Measurements from ENCODE around the gene NOL8.

DNA sequence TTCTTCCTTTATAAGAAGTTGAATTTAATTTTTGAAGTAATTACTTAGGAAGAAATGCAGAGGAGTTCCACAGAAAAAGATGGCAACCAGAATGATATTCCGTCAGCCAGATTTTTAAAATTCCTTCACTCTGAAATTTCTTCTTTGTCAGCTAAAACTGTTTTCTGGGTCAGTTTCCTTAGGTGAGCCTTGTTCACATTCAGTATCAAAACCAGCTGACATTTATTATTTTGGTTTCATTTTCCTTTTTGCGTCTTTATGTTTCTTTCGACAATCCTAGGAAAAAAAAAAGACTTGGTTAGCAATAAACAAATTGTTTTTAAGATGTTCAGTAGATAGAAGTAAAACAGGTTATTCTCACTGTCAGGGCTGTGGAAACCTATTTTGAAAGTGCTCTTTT lies 27.5 kb downstream of the NOL8 start:
- TF ChIP-seq, protein P1, sequence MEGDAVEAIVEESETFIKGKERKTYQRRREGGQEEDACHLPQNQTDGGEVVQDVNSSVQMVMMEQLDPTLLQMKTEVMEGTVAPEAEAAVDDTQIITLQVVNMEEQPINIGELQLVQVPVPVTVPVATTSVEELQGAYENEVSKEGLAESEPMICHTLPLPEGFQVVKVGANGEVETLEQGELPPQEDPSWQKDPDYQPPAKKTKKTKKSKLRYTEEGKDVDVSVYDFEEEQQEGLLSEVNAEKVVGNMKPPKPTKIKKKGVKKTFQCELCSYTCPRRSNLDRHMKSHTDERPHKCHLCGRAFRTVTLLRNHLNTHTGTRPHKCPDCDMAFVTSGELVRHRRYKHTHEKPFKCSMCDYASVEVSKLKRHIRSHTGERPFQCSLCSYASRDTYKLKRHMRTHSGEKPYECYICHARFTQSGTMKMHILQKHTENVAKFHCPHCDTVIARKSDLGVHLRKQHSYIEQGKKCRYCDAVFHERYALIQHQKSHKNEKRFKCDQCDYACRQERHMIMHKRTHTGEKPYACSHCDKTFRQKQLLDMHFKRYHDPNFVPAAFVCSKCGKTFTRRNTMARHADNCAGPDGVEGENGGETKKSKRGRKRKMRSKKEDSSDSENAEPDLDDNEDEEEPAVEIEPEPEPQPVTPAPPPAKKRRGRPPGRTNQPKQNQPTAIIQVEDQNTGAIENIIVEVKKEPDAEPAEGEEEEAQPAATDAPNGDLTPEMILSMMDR (IDR thresholded peaks at IDR 0.05; ENCODE audit: low read length), result no peak
- TF ChIP-seq EZH2phosphoT487 (IDR thresholded peaks at IDR 0.05; ENCODE audit: low read length) (no peak), EZH2 (optimal IDR thresholded peaks at IDR 0.05; ENCODE audit: low read depth, low read length) (no peak)
